CD4-positive, alpha-beta T cell (primary cell): ENCODE results near the gene FAM111B. TPM values are rescaled to one million over a fixed set of nuclear protein-coding genes. Genes with fewer than 3 reads are reported as not detected.

ENCODE experiments used
- ATAC-seq: fragments of 200-7000 bp; cut with Tn5 transposase; one replicate; pipeline ENCODE4 v1.10.0; 2022; ENCODE audit warnings: mild to moderate bottlenecking; ENCODE audit not compliant: poor library complexity
- CTCF ChIA-PET: fragments of 350-600 bp; sonication (Branson Sonifier 250); formaldehyde crosslinking; loops from one replicate; lab custom pipeline; 2021; ENCODE audit warnings: antibody characterized with exemption, inconsistent platforms; lab: Charles Lee
- POLR2A ChIA-PET: fragments of 350-600 bp; sonication (Branson Sonifier 250); formaldehyde crosslinking; loops from one replicate; lab custom pipeline; 2021; ENCODE audit warnings: antibody characterized with exemption, inconsistent platforms; lab: Charles Lee
- DNase-seq, 14 experiments: peaks; one replicate each; pipeline ENCODE4 v3.0.0-alpha.2; 2013 to 2020; ENCODE audit warnings: mixed read lengths in 2 of 14
- H3K27ac ChIP-seq, 2 donors: one replicate each; pipeline versions ENCODE4 v1.5.1 to v1.7.0; 2013; ENCODE audit warnings: low read length in 2 of 2, low read depth in 1 of 2, mild to moderate bottlenecking in 1 of 2
- H3K27me3 ChIP-seq, 2 experiments: 1 replicate in 1 of 2; 2 replicates in 1 of 2; pipeline versions ENCODE4 v1.6.1 to v1.7.0; 2013; ENCODE audit warnings: low read length in 2 of 2, control low read depth in 1 of 2, mild to moderate bottlenecking in 1 of 2, moderate library complexity in 1 of 2; ENCODE audit not compliant: insufficient read depth in 2 of 2, control insufficient read depth in 1 of 2
- H3K36me3 ChIP-seq: one replicate; pipeline ENCODE4 v1.6.1; 2013; ENCODE audit warnings: low read length, control low read depth; ENCODE audit not compliant: insufficient read depth
- H3K4me1 ChIP-seq: one replicate; pipeline ENCODE4 v1.6.1; 2013; ENCODE audit warnings: low read length, control low read depth; ENCODE audit not compliant: insufficient read depth
- H3K4me3 ChIP-seq: one replicate; pipeline ENCODE4 v1.5.1; 2013; ENCODE audit warnings: mild to moderate bottlenecking, low read length, moderate library complexity
- H3K9me3 ChIP-seq, 2 experiments: 1 replicate in 1 of 2; 2 replicates in 1 of 2; pipeline versions ENCODE4 v1.6.1 to v1.7.0; 2013; ENCODE audit warnings: low read length in 2 of 2, mild to moderate bottlenecking in 2 of 2, control low read depth in 1 of 2, moderate library complexity in 1 of 2; ENCODE audit not compliant: control insufficient read depth in 1 of 2, insufficient read depth in 1 of 2
- H3K27ac Mint-ChIP-seq: one replicate; pipeline ENCODE4 v1.8.0; 2020; ENCODE audit warnings: mixed read lengths
- H3K27me3 Mint-ChIP-seq: one replicate; pipeline ENCODE4 v1.8.0; 2021; ENCODE audit warnings: mixed read lengths
- H3K36me3 Mint-ChIP-seq: one replicate; pipeline ENCODE4 v1.8.0; 2021; ENCODE audit warnings: low read depth, mixed read lengths
- H3K4me1 Mint-ChIP-seq: one replicate; pipeline ENCODE4 v1.8.0; 2021; ENCODE audit warnings: low read depth, mixed read lengths
- H3K4me3 Mint-ChIP-seq: one replicate; pipeline ENCODE4 v1.8.0; 2020; ENCODE audit warnings: mild to moderate bottlenecking, mixed read lengths
- H3K9me3 Mint-ChIP-seq: one replicate; pipeline ENCODE4 v1.8.0; 2020; ENCODE audit warnings: mixed read lengths
- intact Hi-C, 2 experiments: fragments of 100-400 bp; cut with DNase I in 1 of 2; cut with micrococcal nuclease in 1 of 2; formaldehyde crosslinking; loops; one replicate each; pipeline versions ENCODE4 v1.15.1 to v1.9.0; 2023 to 2025; cut with DNase I, micrococcal nuclease
- total RNA-seq, 174 experiments: library from RNA in 2 of 174; stranded (reverse) in 2 of 174; gene quantifications; one replicate each; pipeline ENCODE4 v1.2.3 and lab custom pipeline; 2021 to 2026
- TF ChIP-seq, protein P1 (sequence below): fragments of 200-600 bp; IDR thresholded peaks from one replicate; pipeline ENCODE4 v1.8.0; 2022; ENCODE audit warnings: antibody characterized with exemption, mild to moderate bottlenecking

The FAM111B gene
- total RNA-seq, 2 experiments from 2014 or later = 0.82 to 1.2 TPM

DNA sequence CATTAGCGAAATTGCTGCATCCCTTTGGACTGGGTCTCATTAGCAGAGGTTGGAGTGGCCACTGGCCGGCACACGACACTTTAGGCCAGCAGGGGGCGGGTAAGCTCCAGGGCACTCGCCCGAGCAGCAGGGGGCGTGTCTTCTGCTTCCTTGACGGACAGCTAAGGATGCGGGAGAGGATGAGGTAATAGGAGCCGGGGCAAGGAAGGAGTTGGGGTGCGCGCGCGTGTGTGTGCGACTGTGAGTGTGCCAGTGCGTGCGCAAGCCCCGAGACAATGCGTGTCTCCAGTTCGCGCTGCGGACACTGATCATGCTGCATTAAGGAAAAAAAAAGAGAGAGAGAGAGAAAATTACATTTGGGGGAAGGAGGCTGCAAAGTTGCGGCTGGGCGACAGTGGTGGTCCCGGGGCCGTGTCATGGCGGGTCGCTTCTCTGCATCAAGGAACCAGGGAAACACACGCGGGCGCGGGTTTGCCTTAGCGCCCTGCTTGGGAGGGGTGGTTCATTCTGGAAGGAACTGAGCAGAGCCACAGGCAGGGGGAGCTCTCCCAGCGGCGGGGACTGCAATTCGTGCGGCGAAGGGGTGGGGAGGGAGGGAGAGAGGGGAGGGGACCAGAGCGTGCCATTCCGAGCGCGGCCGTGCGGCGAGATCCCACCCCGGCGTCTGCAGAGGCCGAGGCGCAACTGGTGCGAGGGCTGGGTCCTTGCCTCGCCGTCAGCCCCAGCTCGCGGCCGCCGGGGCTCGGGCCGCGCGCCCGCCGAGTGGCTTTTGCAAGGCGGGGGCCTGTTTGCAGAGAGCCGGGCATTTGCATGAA lies 64.7 kb downstream of the FAM111B start, which contains the start of gene DTX4:
Gene DTX4 (plus strand): TSS at position 625 of the 815 bp plus-strand sequence. CDS start 464 bp downstream, outside the sequence.
- Histone ChIP-seq H3K9me3 (no peaks in the 10 kb centered on the region), H3K4me3 (peak within 1 kb of the TSS; percentile 73), H3K27me3 (no peaks in the 10 kb centered on the region), H3K27ac (no peak within 1 kb of the TSS), H3K4me1 (peaks cover 18% of the 10 kb centered on the region), H3K36me3 (no peaks in the 10 kb centered on the region)
- peak; percentile 78 to 94 (median 86) for DNase-seq
- peaks cover 8% of the 10 kb centered on the region for H3K27me3 Mint-ChIP-seq
- ATAC-seq = peak; percentile 87
- H3K4me3 Mint-ChIP-seq = peak within 1 kb of the TSS; percentile 89
- ChIA-PET POLR2A (interaction anchor here (0.6 to 2.4 kb wide), 10 partner anchors 10 to 1836 kb away, joined by 3 to 16 read pairs (median 4); partner anchors contain the start of genes FAM111A and SSRP1), CTCF (interaction anchor here (0.6 to 3.7 kb wide), 30 partner anchors 8 to 1387 kb away, joined by 3 to 51 read pairs (median 4); partner anchors contain the start of genes FAM111A, FAM111B and OSBP)
- peak within 1 kb of the TSS; percentile 31 for H3K27ac Mint-ChIP-seq
- H3K36me3 Mint-ChIP-seq = peaks cover 5% of the 10 kb centered on the region
- intact Hi-C loops = loop anchor here (1.0 to 10.0 kb wide), 8 partner anchors 15 to 503 kb away; no protein-coding TSS in a partner anchor
- TF ChIP-seq, protein P1, sequence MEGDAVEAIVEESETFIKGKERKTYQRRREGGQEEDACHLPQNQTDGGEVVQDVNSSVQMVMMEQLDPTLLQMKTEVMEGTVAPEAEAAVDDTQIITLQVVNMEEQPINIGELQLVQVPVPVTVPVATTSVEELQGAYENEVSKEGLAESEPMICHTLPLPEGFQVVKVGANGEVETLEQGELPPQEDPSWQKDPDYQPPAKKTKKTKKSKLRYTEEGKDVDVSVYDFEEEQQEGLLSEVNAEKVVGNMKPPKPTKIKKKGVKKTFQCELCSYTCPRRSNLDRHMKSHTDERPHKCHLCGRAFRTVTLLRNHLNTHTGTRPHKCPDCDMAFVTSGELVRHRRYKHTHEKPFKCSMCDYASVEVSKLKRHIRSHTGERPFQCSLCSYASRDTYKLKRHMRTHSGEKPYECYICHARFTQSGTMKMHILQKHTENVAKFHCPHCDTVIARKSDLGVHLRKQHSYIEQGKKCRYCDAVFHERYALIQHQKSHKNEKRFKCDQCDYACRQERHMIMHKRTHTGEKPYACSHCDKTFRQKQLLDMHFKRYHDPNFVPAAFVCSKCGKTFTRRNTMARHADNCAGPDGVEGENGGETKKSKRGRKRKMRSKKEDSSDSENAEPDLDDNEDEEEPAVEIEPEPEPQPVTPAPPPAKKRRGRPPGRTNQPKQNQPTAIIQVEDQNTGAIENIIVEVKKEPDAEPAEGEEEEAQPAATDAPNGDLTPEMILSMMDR = peak; percentile 87
- H3K4me1 Mint-ChIP-seq = peaks cover 13% of the 10 kb centered on the region
- H3K9me3 Mint-ChIP-seq = no peaks in the 10 kb centered on the region

DNA sequence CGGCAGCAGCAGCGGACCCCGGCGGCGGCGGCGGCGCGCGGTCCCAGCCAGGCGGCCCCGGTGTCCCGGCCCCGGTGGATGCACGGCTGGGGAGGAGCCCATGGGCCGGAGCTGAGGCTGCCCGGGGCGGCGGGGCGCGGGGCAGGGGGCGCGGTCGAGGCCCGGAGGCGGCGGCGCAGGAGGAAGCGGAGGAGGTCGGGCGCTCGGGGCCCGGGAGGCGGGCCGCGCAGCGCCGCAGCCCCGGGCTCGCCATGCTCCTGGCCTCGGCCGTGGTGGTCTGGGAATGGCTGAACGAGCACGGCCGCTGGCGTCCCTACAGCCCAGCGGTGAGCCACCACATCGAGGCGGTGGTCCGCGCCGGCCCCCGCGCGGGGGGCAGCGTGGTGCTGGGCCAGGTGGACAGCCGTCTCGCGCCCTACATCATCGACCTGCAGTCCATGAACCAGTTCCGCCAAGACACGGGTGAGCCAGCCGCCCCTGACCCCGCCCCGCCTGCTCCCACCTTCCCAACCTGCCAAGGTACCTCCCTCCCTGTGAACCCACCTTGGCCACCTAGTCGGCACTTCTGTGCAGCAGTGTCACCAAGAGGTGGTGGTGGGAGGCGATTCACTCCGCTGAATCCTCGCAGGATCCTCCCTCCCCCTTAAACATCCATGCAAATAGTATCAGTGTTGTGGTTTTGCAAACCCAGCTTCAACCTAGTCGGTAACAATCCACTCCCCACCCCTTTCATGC lies 65.5 kb downstream of the FAM111B start:
- peaks cover 5% of the 10 kb centered on the region for H3K27me3 Mint-ChIP-seq
- intact Hi-C loops = loop anchor here (1.0 to 10.0 kb wide), 5 partner anchors 14 to 502 kb away; no protein-coding TSS in a partner anchor
- DNase-seq (peak in 8 of 14 experiments; percentile 3 to 56 (median 18)), ATAC-seq (peak; percentile 11)
- no peaks in the 10 kb centered on the region for H3K36me3 ChIP-seq
- CTCF ChIA-PET = interaction anchor here (0.6 to 3.7 kb wide), 20 partner anchors 8 to 1387 kb away, joined by 3 to 51 read pairs (median 7); partner anchors contain the start of genes FAM111A and FAM111B
- peak overlapping the region; percentile 31 for H3K27ac Mint-ChIP-seq
- POLR2A ChIA-PET = interaction anchor here (1.1 to 2.4 kb wide), 8 partner anchors 10 to 111 kb away, joined by 3 to 16 read pairs (median 6); partner anchors contain the start of gene FAM111A
- TF ChIP-seq, protein P1 = no peak
- no peaks in the 10 kb centered on the region for H3K9me3 ChIP-seq
- H3K4me3 ChIP-seq = peak overlapping the region; percentile 73
- H3K4me1 ChIP-seq = peaks cover 18% of the 10 kb centered on the region
- H3K27ac ChIP-seq = no peak overlapping the region
- H3K27me3 ChIP-seq = no peaks in the 10 kb centered on the region
- peaks cover 13% of the 10 kb centered on the region for H3K4me1 Mint-ChIP-seq
- peak overlapping the region; percentile 89 for H3K4me3 Mint-ChIP-seq
- peaks cover 5% of the 10 kb centered on the region for H3K36me3 Mint-ChIP-seq
- H3K9me3 Mint-ChIP-seq = no peaks in the 10 kb centered on the region
